A204.1 (cell line): ENCODE results near the gene GHSR.

Source experiments
- FAIRE-seq: peaks from 2 replicates; lab custom pipeline; 2012; peaks lifted over from hg19 to GRCh38; lab: Jason Lieb, UNC

GHSR gene

DNA sequence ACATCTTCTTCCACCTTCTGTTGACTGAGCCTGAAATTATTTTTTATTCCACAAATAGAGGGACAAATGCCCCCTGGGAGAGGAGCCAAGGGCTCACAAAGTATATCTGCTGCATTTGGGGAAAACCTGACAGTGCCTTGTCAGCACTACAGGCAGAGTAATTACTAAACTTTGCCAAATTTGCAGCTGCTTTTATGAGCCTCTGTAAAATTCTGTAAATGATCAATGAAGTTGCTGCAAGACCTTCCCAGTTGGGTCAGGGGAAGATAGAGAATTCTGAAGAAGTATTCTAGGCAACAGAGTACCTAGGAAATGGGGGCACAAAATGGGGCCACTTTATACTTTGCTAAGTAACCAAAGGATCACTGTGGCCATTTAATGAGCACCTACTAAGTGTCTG, 10.5 kb downstream of the GHSR start:
- no peak for FAIRE-seq

DNA sequence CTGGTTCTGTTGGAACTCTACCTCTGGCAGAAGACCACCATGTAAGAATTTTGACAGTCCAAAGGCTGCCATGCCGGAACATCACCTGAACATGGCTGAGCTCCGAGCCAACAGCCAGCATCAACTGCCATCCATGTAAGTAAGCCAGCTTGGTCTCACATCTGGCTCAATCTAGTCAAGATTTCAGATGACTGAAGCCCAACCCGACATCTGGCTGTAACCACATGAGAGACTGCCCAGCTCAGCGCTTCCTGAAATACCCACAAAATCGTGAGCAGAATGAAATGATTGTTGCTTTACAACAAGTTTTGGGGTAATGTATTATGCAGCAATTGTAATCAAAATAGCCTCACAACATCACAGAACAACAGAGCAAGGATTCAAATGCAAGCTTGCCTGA, 32.9 kb downstream of the GHSR start:
- FAIRE-seq: no peak

DNA sequence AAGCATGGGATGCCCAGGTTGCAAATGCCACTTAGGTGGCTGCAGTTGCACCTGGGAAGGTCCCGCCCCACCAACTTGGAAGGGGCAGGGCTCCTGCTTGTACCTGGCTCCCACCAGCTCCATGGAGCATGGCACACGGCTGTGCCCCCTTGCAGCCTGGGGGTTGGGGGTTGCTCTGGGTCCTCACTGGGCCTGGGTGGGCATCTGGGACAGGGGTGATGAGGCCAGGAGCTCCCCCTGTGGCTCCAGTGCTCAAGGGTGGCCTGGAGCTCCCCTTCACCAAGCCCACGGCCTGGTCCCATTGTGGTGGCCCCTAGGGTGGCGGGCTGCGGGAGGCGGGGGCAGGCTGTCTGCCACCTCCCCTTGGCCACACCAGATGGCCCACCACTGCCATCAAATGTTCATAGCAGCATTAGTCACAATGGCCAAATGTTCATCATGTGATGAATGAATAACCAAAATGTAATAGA, 36.7 kb downstream of the GHSR start:
- no peak for FAIRE-seq

DNA sequence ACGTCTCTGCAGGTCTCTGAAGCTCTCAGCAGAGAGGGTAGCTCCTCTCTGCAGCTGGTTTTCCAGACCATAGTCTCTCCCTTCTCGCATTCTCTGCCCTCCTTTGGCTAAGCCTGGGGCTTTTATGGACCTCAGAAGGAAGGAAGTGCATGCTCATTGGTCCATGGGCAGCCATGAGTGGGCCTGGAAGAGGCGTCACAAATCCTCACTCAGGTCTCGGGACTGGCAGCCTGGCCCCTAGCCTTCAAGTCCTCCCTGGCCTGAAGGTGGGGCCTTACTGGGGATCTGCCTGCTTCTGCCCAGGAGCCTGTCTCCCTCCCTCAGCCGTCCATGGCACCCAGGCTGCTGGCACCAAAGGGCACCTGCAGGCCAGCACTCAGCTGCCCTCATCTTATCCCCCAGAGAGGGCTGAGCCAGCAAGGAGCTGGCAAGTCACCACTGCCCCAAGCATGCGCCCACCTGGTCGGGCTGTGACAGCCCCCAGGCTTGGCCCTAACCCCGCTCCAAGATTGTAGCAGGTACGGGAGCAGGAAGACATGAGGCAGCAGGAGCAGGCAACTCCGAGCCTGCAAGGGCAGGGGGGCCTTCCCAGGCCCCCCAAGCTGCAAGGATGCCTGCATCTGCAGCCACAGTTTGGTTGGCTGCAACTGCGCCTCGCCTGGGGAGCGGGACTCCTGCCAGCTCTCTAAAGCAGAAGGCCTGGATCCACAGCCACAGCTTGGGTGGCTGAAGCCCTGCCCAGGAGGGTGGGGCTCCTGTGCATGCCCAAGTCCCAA, 37.4 kb downstream of the GHSR start:
- FAIRE-seq: no peak

DNA sequence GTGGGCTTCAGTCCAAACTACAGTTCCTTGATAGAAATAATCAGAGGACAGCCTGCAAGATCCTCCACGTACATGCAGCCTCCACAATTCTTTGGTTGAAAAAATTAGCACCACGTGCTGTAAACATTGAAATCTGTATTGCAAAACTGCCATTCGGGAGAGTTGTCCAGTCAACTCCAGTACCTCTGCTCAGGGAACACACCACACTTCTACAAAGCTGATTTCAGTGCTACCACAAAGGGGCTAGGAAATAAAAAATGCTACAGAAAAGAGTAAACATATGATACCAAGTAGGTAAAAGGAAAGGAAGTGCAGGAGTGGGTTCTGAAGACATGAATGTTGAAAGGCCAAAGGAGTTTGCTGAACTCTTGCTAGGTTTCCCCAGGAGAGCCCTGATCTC, 40.4 kb downstream of the GHSR start:
- FAIRE-seq: no peak

DNA sequence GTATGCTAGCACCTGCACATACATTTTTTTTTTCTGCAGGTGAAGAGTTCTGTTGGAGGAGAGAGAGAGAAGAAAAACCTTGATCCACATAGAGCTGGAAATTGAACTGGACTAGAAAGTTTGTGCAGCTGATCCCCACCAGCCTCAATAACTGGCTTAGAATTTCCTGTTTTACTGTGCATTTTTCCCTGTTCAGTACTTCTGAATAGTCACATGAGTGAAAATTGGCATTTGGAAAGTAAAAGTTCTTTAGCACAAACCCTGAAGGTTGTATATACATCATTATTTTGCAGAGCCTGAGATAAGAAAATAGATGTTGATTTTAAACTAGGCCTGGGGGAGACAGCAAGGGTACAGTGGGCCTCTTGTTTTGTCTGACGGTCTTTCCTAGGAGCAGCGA, 42.3 kb downstream of the GHSR start:
- no peak for FAIRE-seq

DNA sequence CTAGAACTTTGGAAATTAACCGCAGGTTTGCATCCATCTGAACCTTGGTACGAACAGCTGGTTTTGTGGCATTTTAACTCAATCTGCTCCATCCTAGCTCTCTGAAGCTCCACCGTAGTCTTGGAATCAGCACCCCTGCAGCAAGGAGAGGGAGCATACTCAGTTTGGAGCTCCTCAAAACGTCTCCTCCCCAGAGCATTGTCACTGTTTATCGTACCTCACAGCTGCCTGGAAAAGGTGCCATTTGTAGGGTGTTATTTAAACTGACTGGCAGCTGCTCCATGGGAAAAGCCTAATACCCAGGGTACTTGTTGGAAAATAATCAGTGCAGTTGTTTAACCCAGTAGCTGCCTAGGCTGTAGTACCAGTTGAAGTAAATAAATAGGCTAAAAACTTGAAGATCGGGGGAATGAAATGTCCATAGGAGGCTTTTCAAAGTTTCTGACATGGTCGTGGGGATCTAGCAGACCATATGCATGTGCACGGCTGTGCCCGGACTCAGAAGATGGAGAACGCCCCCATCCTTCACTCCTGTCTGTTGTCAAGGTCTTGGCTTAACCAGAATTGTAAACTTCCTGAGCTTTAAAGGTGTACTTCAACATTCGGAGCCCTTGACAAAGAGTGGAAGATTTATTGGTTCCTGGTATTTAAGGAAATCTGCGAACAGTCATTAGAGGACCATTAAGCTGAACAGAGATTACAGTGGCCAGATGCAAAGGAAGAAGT, 43.9 kb downstream of the GHSR start:
- no peak for FAIRE-seq

DNA sequence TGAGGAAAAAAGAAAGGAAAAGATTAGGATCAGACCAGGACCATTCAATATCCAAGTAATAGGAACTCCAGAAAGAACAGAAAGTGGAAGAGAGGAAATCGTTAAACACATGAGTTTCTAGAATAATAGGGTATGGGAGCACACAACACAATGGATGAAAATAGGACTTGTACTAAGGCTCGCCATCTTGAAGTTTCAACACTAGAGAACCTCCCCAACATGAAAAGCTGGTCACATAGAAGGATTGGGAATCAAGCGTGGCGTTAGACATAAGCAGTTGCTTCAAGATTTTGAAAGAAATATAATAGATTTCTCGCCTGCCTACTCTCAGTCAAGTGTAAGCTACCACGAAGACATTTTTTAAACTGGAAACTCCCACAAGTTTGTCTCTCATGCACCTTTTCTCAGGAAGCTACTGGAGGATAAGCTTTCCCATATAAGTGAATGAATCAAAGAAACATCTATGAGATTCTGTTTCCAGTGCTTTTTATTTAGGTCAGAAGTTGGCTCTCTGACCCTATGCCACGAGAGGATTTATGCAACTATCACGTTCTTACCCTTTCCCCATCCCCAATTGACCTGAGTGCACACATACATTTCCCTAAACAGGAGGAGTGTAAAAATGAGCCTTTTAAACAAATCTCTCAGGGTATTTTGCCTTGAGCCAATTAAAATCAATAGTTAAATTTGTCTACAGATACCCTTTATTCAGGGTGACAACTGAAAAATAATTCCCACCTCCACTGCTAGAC, 45.2 kb downstream of the GHSR start:
- no peak for FAIRE-seq

DNA sequence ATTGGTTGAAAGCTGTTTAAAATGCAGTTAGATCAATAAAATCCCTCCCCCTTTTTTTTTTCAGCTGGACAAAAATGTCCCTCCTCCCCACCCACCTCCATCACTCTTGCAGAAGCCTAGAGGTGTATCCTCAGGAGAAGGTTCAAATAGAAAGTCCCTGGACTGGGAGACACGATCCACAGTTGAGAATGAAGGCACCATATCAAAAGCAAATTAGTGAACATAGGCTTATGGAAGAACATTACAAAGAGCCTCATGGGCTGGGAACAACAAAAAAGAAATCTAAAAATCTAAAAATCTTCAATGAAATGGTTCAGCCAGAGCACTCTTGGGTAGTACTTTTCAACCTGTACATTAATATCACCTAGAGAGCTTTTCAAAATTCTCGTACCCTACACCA, 46.2 kb downstream of the GHSR start:
- no peak for FAIRE-seq

DNA sequence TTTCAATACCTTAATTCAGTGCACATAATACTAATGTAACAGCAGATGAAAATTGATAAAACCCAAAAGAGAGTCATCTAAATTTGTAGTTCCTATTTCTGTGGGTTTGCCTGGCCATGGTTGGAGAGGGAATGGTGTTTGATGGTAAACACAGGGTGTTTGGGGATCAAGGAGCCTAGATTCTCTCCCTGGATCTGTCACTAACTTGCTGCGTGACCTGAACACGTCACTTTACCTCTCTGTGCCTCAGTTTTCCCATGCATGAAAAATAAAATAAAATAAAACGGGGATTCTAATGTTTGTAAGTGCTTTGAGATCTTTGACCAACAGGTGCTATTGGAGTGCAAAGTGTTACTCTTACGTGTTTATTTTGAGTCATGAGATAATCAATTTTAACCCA, 49.8 kb downstream of the GHSR start:
- no peak for FAIRE-seq

DNA sequence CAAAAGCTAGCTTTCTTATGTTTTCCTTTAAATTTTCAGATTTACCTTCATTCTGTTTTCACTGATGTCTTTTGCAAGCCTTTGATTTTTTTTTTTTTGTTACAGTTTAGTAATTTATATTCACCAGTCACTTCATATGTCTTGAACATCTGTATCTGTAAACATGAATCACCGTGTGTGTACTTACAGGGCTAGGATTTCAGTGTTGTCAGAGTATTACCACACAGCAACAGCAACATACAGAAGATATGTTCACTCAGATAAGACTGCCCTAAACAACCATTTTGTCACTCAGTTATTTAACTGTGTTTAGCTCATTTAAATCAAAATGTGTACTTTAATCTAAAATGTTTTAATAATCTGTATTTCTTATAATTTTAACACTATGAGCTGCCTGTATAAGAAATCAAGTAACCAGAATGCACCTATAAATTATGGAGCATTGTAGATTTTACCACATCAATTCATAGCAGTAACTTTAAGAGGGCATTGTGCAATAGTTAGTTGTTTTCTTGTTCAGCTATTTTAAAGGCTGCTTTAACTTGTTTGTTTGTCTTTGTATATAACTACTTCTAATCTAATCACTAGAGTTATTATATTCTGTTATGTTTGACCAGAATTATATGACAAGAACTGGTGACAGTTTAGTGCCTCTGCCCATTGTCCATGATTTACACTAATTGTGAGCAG, 50.4 kb downstream of the GHSR start:
- no peak for FAIRE-seq

DNA sequence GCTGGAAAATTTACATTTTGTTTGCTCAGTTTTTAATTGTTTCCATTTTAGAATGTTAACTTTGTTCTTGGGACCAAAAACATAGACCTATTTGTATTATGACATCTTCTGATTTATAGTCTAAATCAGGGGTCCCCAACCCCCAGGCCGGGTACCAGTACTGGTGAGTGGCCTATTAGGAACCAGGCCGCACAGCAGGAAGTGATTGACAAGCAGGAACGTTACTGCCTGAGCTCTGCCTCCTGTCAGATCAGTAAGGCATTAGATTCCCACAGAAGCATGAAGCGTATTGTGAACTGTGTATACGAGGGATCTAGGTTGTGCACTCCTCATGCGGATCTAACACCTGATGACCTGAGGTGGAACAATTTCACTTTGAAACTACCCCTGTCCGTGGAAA, 51.9 kb downstream of the GHSR start:
- FAIRE-seq: no peak

DNA sequence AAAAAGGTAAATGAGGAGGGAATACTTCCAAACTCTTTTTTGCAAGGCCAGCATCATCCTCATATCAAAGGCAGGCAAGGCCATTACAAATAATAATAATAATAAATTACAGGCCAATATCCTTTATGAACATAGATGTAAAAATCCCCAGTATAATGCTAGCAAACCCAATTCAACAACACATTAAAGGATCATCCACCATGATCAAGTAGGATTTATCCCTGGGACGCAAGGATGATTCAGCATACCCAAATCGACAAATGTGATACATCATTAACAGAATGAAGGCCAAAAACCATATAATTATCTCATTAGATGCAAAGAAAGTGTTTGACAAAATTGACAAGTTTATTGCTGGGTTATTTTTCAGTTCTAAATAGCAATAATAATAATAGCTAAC, 53.6 kb downstream of the GHSR start:
- FAIRE-seq: no peak
